ENCODE results near the gene ISLR2. TPM values are rescaled to one million over a fixed set of nuclear protein-coding genes. Genes with fewer than 3 reads are reported as not detected.

The ISLR2 gene
- total RNA-seq, 1 experiment from 2014 or later, result 0.05 TPM

DNA sequence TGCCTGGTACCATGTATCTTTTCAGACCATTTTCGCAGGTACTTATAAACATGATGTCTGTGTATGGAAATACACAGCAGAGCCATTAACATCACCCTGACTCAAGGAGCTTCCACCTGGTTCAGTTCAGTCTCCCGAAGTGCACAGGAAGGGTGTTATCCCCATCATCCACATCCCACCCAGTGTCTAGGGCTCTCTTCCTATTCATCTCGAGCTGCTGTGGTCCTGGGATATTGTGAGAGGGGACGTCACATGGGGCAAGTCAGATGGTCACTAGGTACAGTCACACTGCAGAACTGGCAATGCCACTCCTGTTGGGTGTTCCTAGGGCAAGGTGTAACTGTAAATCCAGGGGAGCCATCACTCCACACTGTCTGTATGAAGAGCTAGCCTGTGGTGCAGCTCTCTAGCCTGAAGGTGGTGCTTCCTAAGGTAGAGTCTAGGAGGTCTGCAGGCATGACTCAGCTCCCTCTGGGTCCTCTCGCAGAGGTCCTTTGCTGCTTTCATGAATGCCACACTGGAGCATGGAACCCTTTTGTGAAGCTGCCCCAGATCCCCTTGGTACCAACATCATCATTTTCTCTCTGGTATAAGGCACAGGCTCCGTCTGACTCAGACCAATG is 13.9 kb downstream of the ISLR2 start:
- H3K9me3 ChIP-seq (ENCODE audit: control insufficient read depth in 1 of 2, insufficient read depth in 1 of 2, low read depth in 1 of 2, low read length in 2 of 2), result no peaks in the 10 kb centered on the region
- peak overlapping the region; percentile 12; the same call in 1 of the 2 replicates for H3K4me2 ChIP-seq (ENCODE audit: low read length)
- ChIA-PET RAD21 (ENCODE audit: low non-redundant PET in 1 of 2, low total read pairs in 2 of 2, uncharacterized antibody in 2 of 2, unreplicated experiment in 2 of 2) (interaction anchor here (0.9 to 1.3 kb wide), 2 partner anchors 163 kb away, joined by 5 to 8 read pairs; no protein-coding TSS in a partner anchor), POLR2A (no interaction called here), CTCF (interaction anchor here (0.5 to 3.3 kb wide), 8 partner anchors 18 to 178 kb away, joined by 3 to 33 read pairs (median 3); no protein-coding TSS in a partner anchor)
- H3K27ac ChIP-seq (ENCODE audit: low read depth, low read length), result no peak overlapping the region
- peak overlapping the region; percentile 24 for H2AFZ ChIP-seq (ENCODE audit: low read depth, low read length, poor library complexity, severe bottlenecking)
- DNase-seq (ENCODE audit: low read depth, low spot score) (peak; percentile 29), ATAC-seq (peak; percentile 100)
- H3K9me2 ChIP-seq (ENCODE audit: insufficient read depth), result no peaks in the 10 kb centered on the region
- intact Hi-C loops (cut with micrococcal nuclease), result loop anchor here (5.0 kb wide), 1 partner anchor 163 kb away; no protein-coding TSS in a partner anchor
- H3K4me3 ChIP-seq (replicated peaks in 1 of 2; ENCODE audit: low read depth in 1 of 2, low read length in 2 of 2), result no peak overlapping the region
- no peak overlapping the region for H3K9ac ChIP-seq (ENCODE audit: low read length)
- no peaks in the 10 kb centered on the region for H3K27me3 ChIP-seq (ENCODE audit: insufficient read depth, low read length)
- TF ChIP-seq, protein P1, sequence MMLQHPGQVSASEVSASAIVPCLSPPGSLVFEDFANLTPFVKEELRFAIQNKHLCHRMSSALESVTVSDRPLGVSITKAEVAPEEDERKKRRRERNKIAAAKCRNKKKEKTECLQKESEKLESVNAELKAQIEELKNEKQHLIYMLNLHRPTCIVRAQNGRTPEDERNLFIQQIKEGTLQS (IDR thresholded peaks at IDR 0.05), result no peak
- TF ChIP-seq CTCF (IDR thresholded peaks at IDR 0.05 in 2 of 3, conservative IDR thresholded peaks at IDR 0.05 in 1 of 3; ENCODE audit: borderline replicate concordance in 1 of 3, insufficient read depth in 1 of 3, low read depth in 2 of 3, low read length in 2 of 3) (peak; percentile 12 to 44 (median 27); a peak in 4 of 6 replicates), RAD21 (IDR thresholded peaks at IDR 0.05; ENCODE audit: low read depth) (peak; percentile 44)
- H3K79me2 ChIP-seq (ENCODE audit: insufficient read depth, low read length), result no peaks in the 10 kb centered on the region
- no peaks in the 10 kb centered on the region for H4K20me1 ChIP-seq (ENCODE audit: insufficient read depth)
- BruUV-seq (replicated peaks), result no TSS peak
- H3K4me1 ChIP-seq (ENCODE audit: control insufficient read depth in 1 of 2, insufficient read depth in 2 of 2, low read length in 2 of 2), result peaks cover 3 to 9% of the 10 kb centered on the region in 2 experiments; a peak in 3 of 4 replicates
- no peaks in the 10 kb centered on the region for H3K36me3 ChIP-seq (ENCODE audit: control insufficient read depth in 1 of 2, insufficient read depth in 2 of 2, low read length in 2 of 2)

GRCh38 chr15:74146277-74146800 is 16.0 kb downstream of the ISLR2 start:
- DNase-seq (ENCODE audit: low read depth, low spot score), result no peak
- H3K27ac ChIP-seq (ENCODE audit: low read depth, low read length), result no peak overlapping the region
- no peak overlapping the region for H3K9ac ChIP-seq (ENCODE audit: low read length)
- no peaks in the 10 kb centered on the region for H3K9me2 ChIP-seq (ENCODE audit: insufficient read depth)
- no peaks in the 10 kb centered on the region for H3K27me3 ChIP-seq (ENCODE audit: insufficient read depth, low read length)
- ChIA-PET CTCF (interaction anchor here (3.3 kb wide), 1 partner anchor 162 kb away, joined by 33 read pairs; no protein-coding TSS in a partner anchor), RAD21 (ENCODE audit: low non-redundant PET in 1 of 2, low total read pairs in 2 of 2, uncharacterized antibody in 2 of 2, unreplicated experiment in 2 of 2) (no interaction called here), POLR2A (no interaction called here)
- no peaks in the 10 kb centered on the region for H3K79me2 ChIP-seq (ENCODE audit: insufficient read depth, low read length)
- no TSS peak for BruUV-seq (replicated peaks)
- no peak overlapping the region for H3K4me3 ChIP-seq (replicated peaks in 1 of 2; ENCODE audit: low read depth in 1 of 2, low read length in 2 of 2)
- H4K20me1 ChIP-seq (ENCODE audit: insufficient read depth), result no peaks in the 10 kb centered on the region
- H3K36me3 ChIP-seq (ENCODE audit: control insufficient read depth in 1 of 2, insufficient read depth in 2 of 2, low read length in 2 of 2), result no peaks in the 10 kb centered on the region
- H3K4me1 ChIP-seq (ENCODE audit: control insufficient read depth in 1 of 2, insufficient read depth in 2 of 2, low read length in 2 of 2), result peaks cover 3 to 9% of the 10 kb centered on the region in 2 experiments; a peak in 3 of 4 replicates
- ATAC-seq, result no peak
- H3K4me2 ChIP-seq (ENCODE audit: low read length), result no peak overlapping the region
- no peak overlapping the region for H2AFZ ChIP-seq (ENCODE audit: low read depth, low read length, poor library complexity, severe bottlenecking)
- intact Hi-C loops (cut with micrococcal nuclease), result no loop called here
- TF ChIP-seq ZFX (IDR thresholded peaks at IDR 0.05), result no peak
- TF ChIP-seq SIN3A (IDR thresholded peaks at IDR 0.05; ENCODE audit: low read depth), result no peak
- no peak for TF ChIP-seq EGR1 (IDR thresholded peaks at IDR 0.05; ENCODE audit: low read depth)
- H3K9me3 ChIP-seq (ENCODE audit: control insufficient read depth in 1 of 2, insufficient read depth in 1 of 2, low read depth in 1 of 2, low read length in 2 of 2), result no peaks in the 10 kb centered on the region
